ENCODE measurements around the gene TRIM62.

TRIM62 gene

DNA sequence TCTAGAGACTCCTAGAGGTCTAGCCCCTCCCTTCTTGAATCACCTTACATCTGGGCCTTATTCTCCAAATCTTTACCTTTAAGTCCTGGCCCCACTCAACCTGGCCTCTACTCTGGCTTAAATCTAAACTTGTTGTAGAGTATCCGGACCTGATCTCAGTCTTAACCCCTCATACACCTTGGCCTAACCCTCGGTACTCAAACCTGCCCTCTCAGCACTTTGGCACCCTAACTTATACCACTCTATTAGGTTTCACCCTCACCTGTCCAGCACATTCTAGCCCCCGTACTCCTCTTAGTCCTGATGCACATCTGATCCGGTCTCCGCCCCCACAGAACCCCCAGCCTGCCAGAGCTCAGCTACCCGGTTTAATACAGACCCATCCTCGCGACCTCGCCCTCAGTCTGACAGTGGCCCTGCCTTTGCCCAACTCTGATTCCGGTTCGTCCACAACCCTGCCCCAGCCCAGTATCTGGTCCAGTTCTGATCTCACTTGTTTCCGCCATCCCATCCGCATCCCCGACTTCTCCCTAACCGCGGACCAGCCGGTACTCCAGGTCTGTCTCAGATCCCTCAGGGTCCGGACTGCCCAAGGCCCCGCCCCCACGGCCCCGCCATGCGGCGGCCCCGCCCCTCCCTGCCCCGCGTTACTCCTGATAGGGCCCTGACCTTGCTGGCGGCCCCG lies 1.5 kb downstream of the TRIM62 start:
- FAIRE-seq = no peak

DNA sequence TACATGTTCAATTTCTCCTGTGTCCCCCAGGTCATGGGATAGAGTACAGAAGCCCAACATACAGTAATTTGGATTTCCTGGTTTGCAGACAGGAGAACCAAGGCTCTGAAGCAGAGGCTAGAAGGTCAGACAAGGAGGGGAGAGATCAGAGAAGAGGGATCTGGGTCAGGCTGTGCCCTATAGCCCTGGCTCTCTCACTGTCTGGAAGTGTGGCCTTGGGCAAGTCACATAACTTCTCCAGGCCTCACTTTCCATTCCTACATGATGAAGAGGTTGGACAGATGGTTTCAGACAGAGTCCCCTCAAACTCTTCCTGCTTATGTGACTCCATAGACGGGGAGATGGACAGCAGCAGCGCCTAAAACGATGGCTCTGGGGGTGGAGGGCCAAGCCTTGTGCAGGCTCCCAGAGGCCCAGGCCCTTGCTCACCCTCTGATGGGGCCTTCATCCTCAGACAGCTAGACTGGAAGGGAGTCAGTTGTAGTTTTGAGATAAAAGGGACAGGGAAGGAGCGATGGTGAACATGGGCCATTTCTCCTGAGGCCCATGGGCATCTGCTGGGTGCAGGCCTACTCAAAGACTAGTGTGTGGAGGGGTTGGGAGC lies 2.9 kb downstream of the TRIM62 start:
- FAIRE-seq = no peak

GRCh38 chr1:33177996-33178540 lies 3.8 kb downstream of the TRIM62 start:
- FAIRE-seq = no peak

DNA sequence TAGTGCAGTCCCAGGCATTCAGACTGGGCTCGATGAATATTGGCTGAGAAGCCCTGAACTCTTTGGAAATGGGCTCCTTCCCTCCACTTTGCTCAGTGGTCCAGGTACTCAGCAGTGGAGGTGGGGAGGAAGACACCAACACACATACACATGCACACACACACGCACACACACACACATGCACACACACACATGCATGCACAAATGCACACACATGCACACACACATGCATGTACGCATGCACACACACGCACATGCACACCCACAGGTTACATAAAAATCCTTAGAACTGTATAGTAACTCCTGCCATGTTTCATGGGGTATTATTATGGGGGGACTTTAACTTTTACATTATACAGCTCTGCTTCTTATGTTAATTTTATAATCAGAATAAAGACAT lies 5.0 kb downstream of the TRIM62 start:
- no peak for FAIRE-seq

GRCh38 chr1:33176362-33176850 lies 5.4 kb downstream of the TRIM62 start:
- FAIRE-seq = no peak

- no peak for FAIRE-seq
These were observed 6.0 kb downstream of the TRIM62 start for GRCh38 chr1:33175865-33176264.

DNA sequence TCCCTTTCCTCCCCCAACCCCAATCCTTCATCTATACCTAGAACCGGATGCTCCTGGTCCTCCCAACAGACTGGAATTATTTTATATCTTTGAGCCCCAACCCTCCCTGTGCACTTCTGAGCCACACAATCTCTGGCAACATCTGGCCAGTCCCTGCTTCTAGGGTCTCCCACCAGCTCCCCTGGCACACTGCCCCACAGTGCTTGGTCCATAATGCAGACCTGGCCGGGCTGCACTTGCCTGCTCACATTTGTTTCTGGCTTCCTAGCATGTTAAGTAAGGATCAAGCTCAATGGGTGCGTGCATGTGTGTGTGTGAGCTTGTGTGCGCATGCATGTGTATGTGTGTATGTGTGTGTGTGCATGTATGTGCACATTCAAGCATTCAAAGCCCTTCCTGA lies 8.8 kb downstream of the TRIM62 start:
- FAIRE-seq = no peak

- no peak for FAIRE-seq
These were observed 9.6 kb downstream of the TRIM62 start for GRCh38 chr1:33171977-33172813.

DNA sequence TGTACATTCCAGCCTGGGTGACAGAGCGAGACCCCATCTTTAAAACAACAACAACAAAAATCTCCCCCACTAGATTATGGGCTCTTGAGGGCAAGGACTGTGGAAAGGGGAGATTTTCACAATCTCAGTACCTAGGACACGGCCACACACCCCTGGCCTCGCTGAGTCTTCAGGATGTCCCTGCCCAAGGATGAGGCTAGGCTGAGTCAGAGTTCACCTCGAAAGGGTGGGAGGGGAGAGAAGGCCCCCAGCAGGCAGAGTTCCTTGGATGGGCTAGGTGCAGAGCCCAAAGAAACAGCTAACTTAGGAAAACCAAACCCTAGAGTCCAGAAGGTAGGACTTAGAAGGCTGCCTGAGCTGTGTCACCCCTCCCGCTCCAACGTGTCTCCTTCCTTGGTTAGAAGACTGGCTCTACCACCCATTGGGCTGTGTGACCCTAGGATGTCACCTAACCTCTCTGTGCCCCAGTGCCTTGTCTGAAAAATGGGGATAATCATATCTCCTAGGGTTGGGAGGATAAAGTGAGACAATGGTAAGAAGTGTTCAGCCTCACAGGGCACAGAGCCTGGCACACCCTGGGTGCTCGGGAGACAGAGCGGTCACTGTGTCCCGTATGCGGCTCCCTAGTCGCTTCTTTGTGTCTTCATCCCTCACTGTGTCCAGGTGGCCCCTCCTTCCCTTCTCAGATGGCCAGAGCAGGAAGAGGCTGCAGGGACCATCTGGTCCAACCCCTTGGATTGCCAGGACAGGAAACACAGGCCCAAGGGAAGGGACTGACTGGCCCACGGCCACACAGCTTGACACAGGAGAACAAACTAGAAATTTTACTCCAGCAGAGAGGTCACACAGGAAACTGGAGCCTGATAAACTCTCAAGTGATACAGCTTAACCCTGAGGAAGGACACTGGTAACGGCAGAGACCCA lies 11.2 kb downstream of the TRIM62 start:
- FAIRE-seq = no peak

DNA sequence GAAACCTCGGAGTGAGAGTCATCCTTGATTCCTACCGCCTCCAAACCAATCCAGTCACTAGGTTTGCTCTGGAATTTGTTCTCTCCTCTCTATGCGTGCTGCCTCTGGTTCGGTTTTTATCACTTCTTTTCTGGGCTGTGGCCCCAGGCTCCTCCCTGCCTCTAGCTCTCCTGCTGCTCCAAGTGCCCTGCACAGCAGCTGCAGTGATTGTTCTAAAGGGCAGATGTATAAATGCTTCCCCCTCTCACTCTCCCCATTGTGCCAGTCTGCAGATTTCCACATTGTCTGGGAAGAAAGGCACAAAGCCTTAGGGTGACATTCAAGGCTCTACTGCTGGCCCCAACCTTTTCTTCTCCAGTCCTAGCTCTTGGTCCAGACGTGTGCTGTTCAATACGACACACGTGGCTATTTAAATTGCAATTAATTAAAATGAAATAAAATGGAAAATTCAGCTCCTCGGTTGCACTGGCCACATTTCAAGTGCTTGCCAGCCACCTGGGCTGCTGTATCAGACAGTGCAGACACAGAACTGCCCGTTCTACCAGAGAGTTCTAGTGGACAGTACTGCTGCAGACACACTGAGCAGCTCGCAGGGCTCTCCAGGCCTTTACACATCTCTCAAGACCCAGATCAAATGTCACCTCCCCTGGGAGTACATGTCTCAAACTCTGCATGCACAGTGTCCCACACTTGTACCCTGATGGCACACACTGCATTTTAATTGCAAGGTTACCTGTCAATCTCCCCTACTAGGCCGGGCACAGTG lies 12.4 kb downstream of the TRIM62 start:
- no peak for FAIRE-seq

DNA sequence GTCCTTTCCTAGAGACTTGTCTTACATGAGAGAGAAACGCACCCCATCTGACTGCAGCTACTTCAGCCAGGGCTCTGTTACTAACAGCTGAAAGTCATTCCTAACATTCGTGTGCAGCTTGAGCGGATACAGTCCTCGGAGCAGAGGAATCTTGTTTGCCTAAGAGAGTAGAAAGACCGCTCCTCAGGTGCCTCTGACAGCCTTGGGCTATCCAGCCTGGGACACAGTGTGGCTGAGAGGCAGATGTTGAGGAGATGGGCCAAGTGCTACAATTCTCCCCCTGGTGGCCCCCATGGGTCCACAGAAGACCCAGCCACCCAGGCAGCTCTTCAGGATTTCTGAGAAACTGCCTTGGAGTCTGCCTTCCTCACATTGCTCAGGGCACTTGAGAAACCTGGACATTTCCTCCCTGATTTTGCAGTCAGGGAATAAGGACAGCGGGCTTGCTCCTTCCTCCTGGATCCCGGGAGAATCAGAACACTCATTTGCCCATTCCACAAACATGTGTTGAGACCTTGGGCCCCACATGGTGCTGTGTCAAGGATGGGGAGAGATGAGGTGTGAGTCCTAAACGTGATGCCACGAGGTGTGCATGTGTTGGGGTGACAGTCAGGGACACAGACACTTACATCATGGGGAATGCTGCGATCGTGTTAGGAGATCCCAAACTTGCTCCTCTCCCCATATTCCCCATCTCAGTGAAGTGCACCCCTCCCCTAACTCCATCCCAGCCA lies 13.1 kb downstream of the TRIM62 start:
- no peak for FAIRE-seq

DNA sequence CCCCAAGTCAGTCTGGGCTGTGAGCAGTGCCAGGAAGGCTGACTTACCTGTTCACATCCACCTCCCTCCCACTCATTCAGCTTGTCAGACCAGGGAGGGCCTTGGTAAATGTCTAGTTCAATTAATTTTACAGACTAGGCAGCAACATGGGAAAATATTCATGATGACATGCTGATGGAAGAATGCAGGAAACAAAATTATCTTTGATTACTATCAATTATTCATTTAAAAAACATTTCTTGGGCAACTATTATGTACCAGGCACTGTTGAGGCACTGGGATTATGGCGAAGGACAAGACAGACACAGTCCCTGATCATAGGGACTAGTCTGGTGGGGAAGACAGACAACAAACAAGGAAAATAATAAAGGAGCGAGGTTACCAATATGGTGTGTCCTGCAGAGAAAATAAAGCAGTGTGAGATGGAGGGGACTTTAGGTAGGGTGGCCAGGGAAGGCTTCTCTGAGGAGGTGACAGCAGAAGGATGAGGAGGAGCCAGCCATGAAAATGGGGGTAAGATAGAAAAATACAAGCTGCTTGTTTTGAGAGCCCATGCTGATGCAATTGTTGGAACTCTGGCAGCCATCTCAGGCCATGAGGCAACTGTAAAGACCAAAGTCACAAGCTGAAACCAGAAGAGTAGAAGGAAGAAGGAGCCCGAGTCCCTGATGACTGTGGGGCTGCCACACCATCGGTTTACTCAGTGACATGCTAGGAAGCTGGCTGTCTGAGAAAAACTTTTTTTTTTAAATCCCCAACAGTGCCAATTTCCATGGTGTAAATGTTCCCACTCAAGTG lies 14.0 kb downstream of the TRIM62 start:
- FAIRE-seq = no peak

GRCh38 chr1:33165809-33166208 lies 16.0 kb downstream of the TRIM62 start:
- no peak for FAIRE-seq

GRCh38 chr1:33165209-33165608 lies 16.6 kb downstream of the TRIM62 start:
- no peak for FAIRE-seq

GRCh38 chr1:33163621-33164519 lies 18.0 kb downstream of the TRIM62 start:
- no peak for FAIRE-seq

DNA sequence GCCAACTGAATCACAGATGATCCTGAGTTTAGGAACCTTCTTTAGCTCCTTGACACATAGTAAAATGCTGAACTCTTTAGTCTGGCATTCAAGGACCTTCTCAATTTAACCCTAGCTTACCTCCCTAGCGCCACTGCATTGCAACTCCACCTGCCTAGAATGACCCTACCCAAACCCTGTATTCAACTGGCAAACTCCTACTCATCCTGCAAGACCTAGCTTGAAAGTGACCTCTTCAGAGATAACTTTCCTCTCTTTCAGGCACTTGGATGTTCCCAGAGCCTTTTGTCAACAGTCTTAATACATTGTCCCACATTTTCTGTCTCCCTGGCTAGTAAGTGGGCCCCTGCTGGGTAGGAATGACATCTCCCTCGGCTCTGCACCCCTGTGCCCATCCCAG lies 19.7 kb downstream of the TRIM62 start:
- no peak for FAIRE-seq

DNA sequence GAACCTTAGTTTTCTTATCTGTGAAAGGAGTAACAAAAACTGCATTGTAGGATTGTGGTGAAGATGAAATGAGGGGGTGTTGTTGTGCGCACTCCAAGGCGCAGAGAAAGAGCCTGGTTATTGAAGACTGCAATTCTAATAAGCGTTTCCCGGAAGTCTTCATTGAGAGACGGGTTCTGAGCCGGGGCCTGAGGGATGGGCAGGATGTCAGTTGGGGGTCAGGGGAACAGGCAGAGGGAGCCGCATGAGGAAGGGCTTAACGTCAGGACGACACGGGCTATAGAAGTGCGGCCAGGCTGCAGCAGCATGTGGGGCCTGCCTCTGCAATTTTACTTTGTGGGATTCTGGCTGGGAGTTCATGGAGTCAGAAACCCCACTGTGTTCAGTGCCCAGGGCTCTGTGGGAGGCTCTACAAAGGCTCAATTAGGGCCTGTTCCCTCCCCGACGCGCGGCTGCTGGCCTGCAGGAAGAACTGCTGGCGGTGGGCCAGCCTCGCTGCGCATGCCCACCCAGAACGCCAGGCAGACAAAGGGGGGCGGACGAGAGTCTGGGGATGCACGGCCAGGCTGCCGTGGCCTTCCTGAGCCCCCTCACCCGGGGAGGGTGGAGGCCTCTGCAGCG lies 20.7 kb downstream of the TRIM62 start:
- no peak for FAIRE-seq

GRCh38 chr1:33159577-33159976 lies 22.3 kb downstream of the TRIM62 start:
- FAIRE-seq = no peak

Data from TTC549 (cell line).